Activated naive CD4-positive, alpha-beta T cell treated with anti-CD3 and anti-CD28 coated beads for 36 hours (primary cell): ENCODE data around the gene GGT7. TPM values are rescaled to one million over a fixed set of nuclear protein-coding genes. Genes with fewer than 3 reads are reported as not detected.
A peak's percentile ranks its signal among the peaks of the same experiment; 100 is the strongest.
"Not testable (repeated sequence)": the region's sequence is repeated elsewhere in the genome, so short reads cannot be mapped to it uniquely, and the experiment has no call there.

Source experiments
- CTCF ChIA-PET: fragments of 350-600 bp; sonication (Branson Sonifier 250); formaldehyde crosslinking; loops from one replicate; lab custom pipeline; 2021; ENCODE audit warnings: antibody characterized with exemption; lab: Charles Lee
- DNase-seq: peaks from one replicate; pipeline ENCODE4 v3.0.0-alpha.2; 2020
- H3K27ac Mint-ChIP-seq: one replicate; pipeline ENCODE4 v1.8.0; 2021; ENCODE audit warnings: mild to moderate bottlenecking, mixed read lengths
- H3K27me3 Mint-ChIP-seq: one replicate; pipeline ENCODE4 v1.8.0; 2021; ENCODE audit warnings: low read depth, mixed read lengths
- H3K36me3 Mint-ChIP-seq: one replicate; pipeline ENCODE4 v1.8.0; 2021; ENCODE audit warnings: low read depth, mixed read lengths
- H3K4me1 Mint-ChIP-seq: one replicate; pipeline ENCODE4 v1.8.0; 2021; ENCODE audit warnings: low read depth, mixed read lengths
- H3K4me3 Mint-ChIP-seq: one replicate; pipeline ENCODE4 v1.8.0; 2021; ENCODE audit warnings: mild to moderate bottlenecking, moderate library complexity, mixed read lengths
- H3K9me3 Mint-ChIP-seq: one replicate; pipeline ENCODE4 v1.8.0; 2021; ENCODE audit warnings: mixed read lengths
- intact Hi-C: fragments of 100-400 bp; cut with micrococcal nuclease; formaldehyde crosslinking; loops from one replicate; pipeline ENCODE4 v1.15.1; 2023
- total RNA-seq, 2 experiments: library from RNA; stranded (reverse); gene quantifications; one replicate each; pipeline ENCODE4 v1.2.3, GENCODE V29; 2021

GGT7 gene
- total RNA-seq, 2 experiments from 2014 or later: 14.8 to 15.0 TPM

DNA sequence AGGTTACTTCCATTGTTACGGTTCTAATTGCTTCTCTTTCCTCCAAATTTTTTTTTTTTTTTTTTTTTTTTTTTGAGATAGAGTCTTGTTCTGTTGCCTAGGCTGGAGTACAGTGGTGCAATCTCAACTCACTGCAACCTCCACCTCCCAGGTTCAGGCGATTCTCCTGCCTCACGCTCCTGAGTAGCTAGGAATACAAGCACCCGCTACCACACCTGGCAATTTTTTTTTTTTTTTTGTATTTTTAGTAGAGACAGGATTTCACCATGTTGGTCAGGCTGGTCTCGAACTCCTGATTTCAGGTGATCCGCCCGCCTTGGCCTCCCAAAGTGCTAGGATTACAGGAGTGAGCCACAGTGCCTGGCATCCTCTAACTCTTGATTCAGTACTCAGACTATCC, 8.3 kb upstream of the GGT7 start:
- H3K27ac Mint-ChIP-seq, H3K4me3 Mint-ChIP-seq, H3K27me3 Mint-ChIP-seq, intact Hi-C loops, DNase-seq, H3K9me3 Mint-ChIP-seq: not testable (repeated sequence)
- H3K4me1 Mint-ChIP-seq: peaks cover 37% of the 10 kb centered on the region
- peaks cover 19% of the 10 kb centered on the region for H3K36me3 Mint-ChIP-seq
- CTCF ChIA-PET: interaction anchor here (0.6 to 1.4 kb wide), 5 partner anchors 62 to 211 kb away, joined by 3 to 5 read pairs (median 3); no protein-coding TSS in a partner anchor

DNA sequence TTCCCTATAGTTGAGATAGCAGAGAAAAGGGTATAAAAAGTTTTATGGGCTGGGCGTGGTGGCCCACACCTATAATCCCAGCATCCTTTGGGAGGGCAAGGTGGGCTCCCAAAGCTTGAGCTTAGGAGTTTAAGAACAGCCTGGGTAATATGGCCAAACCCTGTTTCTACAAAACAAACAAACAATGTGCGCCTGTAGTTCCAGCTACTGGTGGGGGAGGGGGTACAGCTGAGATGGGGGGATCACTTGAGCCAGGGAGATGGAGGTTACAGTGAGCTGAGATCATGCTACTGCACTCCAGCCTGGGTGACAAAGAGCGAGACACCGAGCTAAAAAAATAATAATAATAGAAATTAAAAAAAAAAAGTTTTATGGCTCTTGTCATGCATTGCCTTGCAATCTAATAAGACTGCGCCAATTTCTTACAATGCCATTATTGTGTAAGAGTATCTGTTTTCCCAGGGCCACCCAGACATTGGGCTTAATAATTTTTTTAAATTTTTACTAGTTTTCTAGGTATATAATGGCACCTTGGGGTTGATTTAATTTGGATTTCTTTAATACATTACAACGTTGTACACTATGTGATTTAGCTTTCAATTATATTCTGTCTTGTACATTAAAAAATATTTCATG, 7.7 kb upstream of the GGT7 start:
- Mint-ChIP-seq H3K4me1 (peaks cover 43% of the 10 kb centered on the region), H3K27ac (peak overlapping the region; percentile 50), H3K27me3 (no peaks in the 10 kb centered on the region), H3K36me3 (peaks cover 19% of the 10 kb centered on the region), H3K9me3 (no peaks in the 10 kb centered on the region), H3K4me3 (no peak overlapping the region)
- CTCF ChIA-PET: interaction anchor here (0.6 to 1.4 kb wide), 7 partner anchors 9 to 211 kb away, joined by 3 to 5 read pairs (median 3); no protein-coding TSS in a partner anchor
- no peak for DNase-seq
- intact Hi-C loops: no loop called here

DNA sequence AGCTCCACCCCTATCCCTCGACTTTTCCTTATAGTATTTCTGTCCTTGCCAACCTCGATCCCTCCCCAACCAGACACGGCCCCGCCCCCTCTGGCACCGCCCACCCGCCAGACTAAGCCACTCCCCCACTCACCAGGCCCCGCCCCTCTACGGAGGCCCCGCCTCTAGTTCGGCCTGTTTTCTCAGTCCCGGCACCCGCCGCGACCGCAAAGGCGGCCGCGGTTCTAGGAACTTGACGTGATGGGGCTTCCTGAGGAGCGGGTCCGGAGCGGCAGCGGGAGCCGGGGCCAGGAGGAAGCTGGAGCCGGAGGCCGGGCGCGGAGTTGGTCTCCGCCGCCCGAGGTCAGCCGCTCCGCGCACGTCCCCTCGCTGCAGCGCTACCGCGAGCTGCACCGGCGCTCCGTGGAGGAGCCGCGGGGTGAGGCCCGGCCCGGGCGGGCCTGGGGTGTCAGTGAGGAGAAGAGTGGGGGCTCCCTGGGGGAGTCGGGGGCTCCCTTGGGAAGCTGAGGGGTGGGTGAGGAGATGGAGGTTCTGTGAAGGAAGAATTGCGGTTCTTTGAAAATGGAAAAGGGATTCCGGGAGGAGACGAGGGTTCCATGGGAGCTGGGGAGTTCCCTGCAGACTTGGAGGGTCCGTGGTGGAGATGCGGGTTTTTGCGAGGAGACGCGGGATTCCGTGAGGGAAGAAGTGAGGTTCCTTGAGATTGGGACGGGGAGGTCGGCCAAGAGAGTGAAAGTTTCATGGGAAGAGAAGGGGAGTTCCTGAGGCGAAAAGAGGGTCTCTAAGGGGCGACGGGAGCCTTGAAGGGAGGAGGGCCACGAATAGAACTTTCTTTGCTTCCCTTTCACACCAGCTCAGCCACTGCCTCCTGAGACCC, 4.0 kb upstream of the GGT7 start, which contains the start of gene ACSS2:
Gene ACSS2 (plus strand): TSS at position 207 of the 877 bp plus-strand sequence. CDS start 34 bp downstream, at position 241.
- no peaks in the 10 kb centered on the region for H3K9me3 Mint-ChIP-seq
- H3K27ac Mint-ChIP-seq: peak within 1 kb of the TSS; percentile 85
- H3K27me3 Mint-ChIP-seq: no peaks in the 10 kb centered on the region
- DNase-seq: no peak
- peak within 1 kb of the TSS; percentile 87 for H3K4me3 Mint-ChIP-seq
- intact Hi-C loops: loop anchor here (1.0 to 10.0 kb wide), 9 partner anchors 15 to 579 kb away; partner anchors contain the start of genes CEP250, DYNLRB1, EDEM2 and MMP24OS
- CTCF ChIA-PET: interaction anchor here (0.7 to 6.1 kb wide), 8 partner anchors 14 to 214 kb away, joined by 3 to 122 read pairs (median 4); partner anchors contain the start of genes GSS and MYH7B
- peaks cover 1% of the 10 kb centered on the region for H3K36me3 Mint-ChIP-seq
- H3K4me1 Mint-ChIP-seq: peaks cover 56% of the 10 kb centered on the region

DNA sequence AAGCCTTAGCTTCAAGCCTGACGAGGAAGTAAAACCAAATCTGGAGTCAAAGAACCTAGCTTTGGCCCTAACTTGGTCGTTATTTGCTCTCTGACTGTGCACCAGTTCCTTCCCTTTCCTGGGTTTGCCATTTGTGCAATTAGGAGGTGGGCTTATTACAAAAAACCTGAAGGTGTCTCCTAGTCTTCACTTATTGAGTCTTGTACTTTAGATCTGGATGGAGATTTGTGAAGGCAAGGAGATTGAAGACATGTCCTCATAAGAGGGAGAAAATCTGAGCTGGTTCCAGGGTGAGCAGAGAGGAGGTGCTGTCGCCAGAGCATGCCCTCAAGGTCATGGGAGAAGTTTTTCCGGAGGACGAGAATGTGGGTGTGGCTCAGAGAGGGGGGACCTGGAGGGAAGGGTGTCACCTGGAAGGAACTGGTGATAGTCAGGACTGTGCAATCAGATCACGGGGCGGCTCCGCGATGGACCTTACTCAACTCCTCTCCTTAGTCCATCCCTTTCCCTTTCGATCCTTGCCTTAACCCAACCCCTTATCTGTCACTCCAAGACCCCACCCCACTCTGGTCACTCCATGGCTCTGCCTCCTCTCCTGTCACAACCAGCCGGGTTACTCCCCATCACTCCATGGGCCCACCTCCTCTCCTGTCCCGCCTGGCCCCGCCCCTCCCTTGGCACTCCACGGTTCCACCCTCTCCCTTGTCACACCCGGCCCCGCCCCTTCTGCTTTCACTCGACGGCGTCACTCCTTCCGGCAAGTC, 3.2 kb upstream of the GGT7 start:
- H3K27me3 Mint-ChIP-seq: no peaks in the 10 kb centered on the region
- H3K36me3 Mint-ChIP-seq: no peaks in the 10 kb centered on the region
- peak overlapping the region; percentile 87 for H3K4me3 Mint-ChIP-seq
- intact Hi-C loops: loop anchor here (1.0 to 10.0 kb wide), 9 partner anchors 15 to 579 kb away; partner anchors contain the start of genes CEP250, DYNLRB1, EDEM2 and MMP24OS
- peaks cover 61% of the 10 kb centered on the region for H3K4me1 Mint-ChIP-seq
- peak; percentile 100 for DNase-seq
- CTCF ChIA-PET: interaction anchor here (0.6 to 6.1 kb wide), 18 partner anchors 12 to 432 kb away, joined by 3 to 122 read pairs (median 5); partner anchors contain the start of genes EDEM2, GSS, MYH7B and TRPC4AP
- peak overlapping the region; percentile 85 for H3K27ac Mint-ChIP-seq
- no peaks in the 10 kb centered on the region for H3K9me3 Mint-ChIP-seq

DNA sequence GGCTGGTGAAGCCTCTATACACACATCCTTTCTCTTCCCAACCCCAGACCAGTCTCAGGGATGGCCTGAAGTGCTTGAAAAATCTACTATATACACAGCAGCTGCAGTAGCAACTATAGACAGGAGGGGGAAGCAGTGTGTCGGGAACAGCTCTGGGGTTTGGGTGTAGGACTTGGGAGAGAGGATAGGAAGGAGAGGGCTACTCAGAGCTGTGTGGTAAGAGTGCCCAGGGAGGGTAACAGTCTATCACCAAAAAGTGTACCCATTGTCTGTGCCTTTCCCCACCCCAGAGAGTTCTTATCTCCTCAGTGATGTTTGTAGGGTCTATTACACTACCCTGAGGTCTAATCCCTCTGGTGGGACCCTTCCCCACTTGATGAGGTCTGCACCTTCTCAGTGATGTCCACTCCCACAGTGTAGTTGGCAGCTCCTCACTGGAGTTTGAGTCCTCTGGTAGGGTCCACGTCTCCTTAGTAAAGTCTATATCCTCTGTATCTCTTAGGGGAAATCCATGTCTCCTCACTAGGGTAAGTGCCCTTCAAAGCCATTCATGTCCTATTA, 1.5 kb upstream of the GGT7 start:
- intact Hi-C loops: loop anchor here (1.0 to 10.0 kb wide), 4 partner anchors 81 to 401 kb away; partner anchors contain the start of genes GSS, MMP24OS and MYH7B
- H3K4me3 Mint-ChIP-seq: peak overlapping the region; percentile 74
- DNase-seq: peak; percentile 90
- no peaks in the 10 kb centered on the region for H3K36me3 Mint-ChIP-seq
- no peaks in the 10 kb centered on the region for H3K27me3 Mint-ChIP-seq
- no peaks in the 10 kb centered on the region for H3K9me3 Mint-ChIP-seq
- no peak overlapping the region for H3K27ac Mint-ChIP-seq
- H3K4me1 Mint-ChIP-seq: peaks cover 61% of the 10 kb centered on the region
- CTCF ChIA-PET: interaction anchor here (0.7 to 6.1 kb wide), 30 partner anchors 9 to 870 kb away, joined by 3 to 122 read pairs (median 5); partner anchors contain the start of genes CEP250, EDEM2, GSS and MYH7B

DNA sequence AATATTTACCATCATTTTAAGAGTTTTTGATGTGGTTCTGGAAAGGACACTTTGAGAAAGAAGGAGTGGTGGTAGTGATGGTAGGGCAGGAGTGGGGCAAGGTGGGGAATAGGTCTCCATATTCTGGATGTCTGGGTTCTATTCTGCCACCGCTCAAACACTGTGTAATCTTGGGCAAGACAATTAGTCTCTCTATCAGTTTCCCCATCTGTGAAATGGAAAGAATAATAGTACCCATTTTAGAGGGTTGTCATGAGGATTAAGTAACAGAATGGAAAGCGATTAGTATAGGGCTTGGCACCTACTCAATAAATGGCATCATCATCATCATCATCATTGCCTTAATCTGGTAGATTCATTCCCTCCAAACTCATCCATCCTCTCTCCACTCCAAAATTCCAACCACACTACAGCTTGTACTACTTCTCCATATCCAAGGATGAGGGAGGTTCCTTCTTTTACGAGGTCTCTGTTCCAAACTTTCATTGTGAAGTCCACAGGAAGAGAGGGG, 982 bp upstream of the GGT7 start:
- CTCF ChIA-PET: interaction anchor here (0.7 to 6.1 kb wide), 28 partner anchors 9 to 582 kb away, joined by 3 to 122 read pairs (median 6); partner anchors contain the start of genes CEP250, EDEM2, GSS and MYH7B
- intact Hi-C loops: loop anchor here (1.0 to 10.0 kb wide), 4 partner anchors 82 to 401 kb away; partner anchors contain the start of genes GSS, MMP24OS and MYH7B
- peak overlapping the region; percentile 74 for H3K4me3 Mint-ChIP-seq
- H3K27ac Mint-ChIP-seq: peak overlapping the region; percentile 52
- no peaks in the 10 kb centered on the region for H3K9me3 Mint-ChIP-seq
- no peaks in the 10 kb centered on the region for H3K36me3 Mint-ChIP-seq
- H3K4me1 Mint-ChIP-seq: peaks cover 59% of the 10 kb centered on the region
- DNase-seq: no peak
- no peaks in the 10 kb centered on the region for H3K27me3 Mint-ChIP-seq

DNA sequence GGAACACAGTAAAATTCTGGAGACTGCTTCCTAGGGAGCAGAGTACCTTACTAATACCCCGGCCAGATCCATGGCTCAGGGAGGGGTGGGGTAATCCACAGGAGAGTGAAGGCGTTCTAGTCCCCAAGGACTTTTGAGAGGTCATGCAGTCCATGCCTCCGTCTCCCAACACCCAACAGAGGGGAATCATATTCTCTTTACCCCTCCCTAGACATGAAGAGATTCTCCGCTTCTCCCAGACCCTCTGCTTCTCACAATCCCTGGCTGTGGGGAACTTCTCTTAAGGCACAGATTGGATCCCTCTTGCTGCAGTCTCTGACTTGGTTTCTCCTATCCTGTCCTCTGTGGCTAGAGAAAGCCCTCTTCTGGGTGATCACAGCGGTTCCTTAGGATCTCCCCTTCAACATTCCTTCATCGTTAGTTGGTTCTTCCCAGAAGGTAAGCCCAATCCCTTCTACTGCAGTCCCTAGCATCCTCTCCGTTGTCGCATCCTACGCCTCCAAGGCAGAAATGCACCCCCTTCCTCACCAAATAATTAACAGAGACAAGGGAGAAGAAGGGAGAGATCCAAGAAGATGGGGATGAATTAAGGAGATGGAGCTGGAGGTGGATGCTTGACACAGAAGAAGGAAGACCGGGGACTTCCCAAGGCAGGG, 562 bp downstream of the GGT7 start:
- Mint-ChIP-seq H3K27me3 (no peaks in the 10 kb centered on the region), H3K27ac (peak overlapping the region; percentile 64), H3K36me3 (no peaks in the 10 kb centered on the region), H3K4me1 (peaks cover 53% of the 10 kb centered on the region), H3K4me3 (peak overlapping the region; percentile 74), H3K9me3 (no peaks in the 10 kb centered on the region)
- CTCF ChIA-PET: interaction anchor here (0.5 to 6.1 kb wide), 9 partner anchors 9 to 91 kb away, joined by 3 to 122 read pairs (median 8); partner anchors contain the start of genes GSS and MYH7B
- intact Hi-C loops: loop anchor here (1.0 to 10.0 kb wide), 2 partner anchors 38 to 403 kb away; partner anchors contain the start of gene MMP24OS
- no peak for DNase-seq

DNA sequence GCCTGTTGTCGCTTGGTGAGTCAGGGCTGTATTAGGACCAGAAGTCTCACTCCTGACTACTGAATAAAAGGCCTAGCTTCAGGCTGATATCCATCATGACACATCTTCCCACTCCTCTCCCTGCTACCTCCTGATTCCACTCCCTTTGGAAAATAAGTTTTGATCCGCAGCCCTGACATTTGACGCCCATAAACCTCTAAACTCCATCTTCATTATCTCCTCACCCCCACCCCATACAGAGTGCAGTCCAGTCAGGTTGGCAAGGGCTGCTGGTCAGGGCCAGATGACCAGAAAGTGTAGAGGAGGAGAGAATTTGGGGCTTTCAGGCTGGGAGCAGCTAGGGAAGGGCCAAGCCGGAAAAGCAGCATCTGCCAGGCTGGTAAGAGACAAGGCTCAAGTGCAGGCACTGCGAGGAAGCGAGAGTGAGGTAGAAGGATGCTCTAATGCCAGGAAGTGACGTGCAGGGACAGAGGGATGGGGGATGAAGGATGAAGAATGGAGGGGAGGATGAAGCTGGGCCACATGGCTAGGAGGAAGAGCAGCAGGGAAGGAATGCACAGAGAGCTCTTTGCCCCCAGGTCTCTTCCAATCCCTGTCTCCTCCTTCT, 1.2 kb downstream of the GGT7 start:
- Mint-ChIP-seq H3K4me1 (peaks cover 50% of the 10 kb centered on the region), H3K9me3 (no peaks in the 10 kb centered on the region), H3K27me3 (no peaks in the 10 kb centered on the region), H3K4me3 (peak overlapping the region; percentile 74), H3K27ac (no peak overlapping the region), H3K36me3 (no peaks in the 10 kb centered on the region)
- no peak for DNase-seq
- CTCF ChIA-PET: interaction anchor here (1.4 to 2.3 kb wide), 3 partner anchors 20 to 85 kb away, joined by 4 to 8 read pairs (median 7); partner anchors contain the start of genes GSS and MYH7B
- intact Hi-C loops: loop anchor here (10.0 kb wide), 1 partner anchor 403 kb away; the partner anchor contains the start of gene MMP24OS

DNA sequence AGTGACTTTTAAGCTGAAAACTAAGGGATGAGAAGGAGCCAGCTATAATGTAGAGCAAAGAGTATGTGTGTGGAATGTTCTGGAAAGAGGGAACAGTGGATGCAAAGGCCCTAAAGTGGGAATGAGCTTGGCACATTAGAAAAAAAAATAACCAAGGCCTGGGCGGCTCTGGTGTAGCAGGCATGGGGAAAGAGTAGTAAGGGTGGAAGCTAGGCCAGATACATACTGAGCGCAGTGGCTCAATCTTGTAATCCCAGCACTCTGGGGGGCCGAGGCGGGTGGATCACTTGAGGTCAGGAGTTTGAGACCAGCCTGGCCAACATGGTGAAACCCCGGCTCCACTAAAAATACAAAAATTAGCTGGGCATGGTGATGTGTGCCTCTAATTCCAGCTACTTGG, 8.4 kb downstream of the GGT7 start:
- Mint-ChIP-seq H3K4me1 (no peaks in the 10 kb centered on the region), H3K27me3 (no peaks in the 10 kb centered on the region), H3K27ac (no peak overlapping the region), H3K9me3 (no peaks in the 10 kb centered on the region), H3K4me3 (no peak overlapping the region), H3K36me3 (no peaks in the 10 kb centered on the region)
- intact Hi-C loops: no loop called here
- CTCF ChIA-PET: interaction anchor here (0.6 to 3.1 kb wide), 3 partner anchors 10 to 1052 kb away, joined by 3 to 10 read pairs (median 4); no protein-coding TSS in a partner anchor
- DNase-seq: no peak

DNA sequence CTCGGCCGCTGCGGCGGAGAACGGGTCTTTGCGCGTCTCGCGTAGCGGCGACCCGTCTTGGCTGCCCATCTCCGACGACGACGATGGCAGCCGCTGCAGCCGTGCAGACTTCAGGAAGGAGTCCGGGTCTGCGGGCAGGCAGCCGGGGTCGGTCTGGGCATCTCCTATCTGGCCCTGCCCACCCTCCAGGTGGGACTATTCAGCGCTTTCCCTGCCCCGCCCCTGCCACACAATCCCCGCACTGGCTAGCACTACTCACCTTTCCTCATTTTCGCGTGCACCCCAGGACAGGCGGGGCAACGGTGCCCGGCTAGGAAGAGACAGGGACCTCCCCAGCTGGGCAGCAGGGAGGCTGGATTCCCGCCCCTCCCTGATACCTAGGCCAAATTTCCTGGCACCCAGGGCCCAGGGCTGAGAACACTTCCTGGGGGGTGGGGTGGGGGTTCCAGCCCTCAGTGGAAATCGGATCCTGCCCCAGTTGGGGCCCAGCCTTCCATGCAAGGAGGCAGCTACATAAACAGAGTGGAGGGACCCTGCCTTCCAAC, 9.2 kb downstream of the GGT7 start:
- intact Hi-C loops: no loop called here
- H3K27ac Mint-ChIP-seq: no peak overlapping the region
- no peaks in the 10 kb centered on the region for H3K9me3 Mint-ChIP-seq
- CTCF ChIA-PET: interaction anchor here (1.2 to 3.1 kb wide), 2 partner anchors 10 to 12 kb away, joined by 4 to 10 read pairs; no protein-coding TSS in a partner anchor
- H3K36me3 Mint-ChIP-seq: peaks cover 2% of the 10 kb centered on the region
- no peak overlapping the region for H3K4me3 Mint-ChIP-seq
- no peak for DNase-seq
- H3K27me3 Mint-ChIP-seq: no peaks in the 10 kb centered on the region
- no peaks in the 10 kb centered on the region for H3K4me1 Mint-ChIP-seq
